Immature natural killer cell (primary cell): ENCODE measurements around the gene KDM7A. TPM values are rescaled to one million over a fixed set of nuclear protein-coding genes. Genes with fewer than 3 reads are reported as not detected.
A peak's percentile ranks its signal among the peaks of the same experiment; 100 is the strongest.

ENCODE experiments used
- DNase-seq, 3 donors: peaks; one replicate each; pipeline ENCODE4 v3.0.0; 2022; ENCODE audit warnings: mixed read lengths in 1 of 3
- H3K27ac Mint-ChIP-seq, 6 donors: one replicate each; pipeline ENCODE4 v1.8.0; 2020; ENCODE audit warnings: mixed read lengths in 6 of 6, mild to moderate bottlenecking in 5 of 6, inconsistent platforms in 4 of 6, moderate library complexity in 3 of 6
- H3K27me3 Mint-ChIP-seq, 3 donors: one replicate each; pipeline ENCODE4 v1.8.0; 2020 to 2021; ENCODE audit warnings: low read depth in 3 of 3, mild to moderate bottlenecking in 3 of 3, mixed read lengths in 3 of 3, moderate library complexity in 3 of 3, inconsistent platforms in 1 of 3
- H3K36me3 Mint-ChIP-seq, 3 donors: one replicate each; pipeline ENCODE4 v1.8.0; 2020; ENCODE audit warnings: mixed read lengths in 3 of 3, inconsistent platforms in 2 of 3, mild to moderate bottlenecking in 2 of 3
- H3K4me1 Mint-ChIP-seq, 2 donors: one replicate each; pipeline ENCODE4 v1.8.0; 2020; ENCODE audit warnings: inconsistent platforms in 2 of 2, mild to moderate bottlenecking in 2 of 2, mixed read lengths in 2 of 2, moderate library complexity in 1 of 2
- H3K4me3 Mint-ChIP-seq, 5 donors: one replicate each; pipeline ENCODE4 v1.8.0; 2020; ENCODE audit warnings: mild to moderate bottlenecking in 5 of 5, mixed read lengths in 5 of 5, inconsistent platforms in 3 of 5, moderate library complexity in 3 of 5
- H3K9me3 Mint-ChIP-seq, 6 donors: one replicate each; pipeline ENCODE4 v1.8.0; 2020; ENCODE audit warnings: mild to moderate bottlenecking in 6 of 6, mixed read lengths in 6 of 6, inconsistent platforms in 4 of 6, moderate library complexity in 3 of 6
- polyA plus RNA-seq, 3 donors: library from polyadenylated mRNA; unstranded; fragments of 300-500 nt; fragmentation: Illumina TruSeq; gene quantifications; one replicate each; pipeline ENCODE4 v1.2.3, GENCODE V29; 2021

KDM7A gene
- polyA plus RNA-seq, 3 donors from 2014 or later, result 3.0 to 4.7 (median 4.5) TPM

- Mint-ChIP-seq H3K4me1 (peaks cover 58 to 81% of the 10 kb centered on the region in 2 donors), H3K9me3 (no peaks in the 10 kb centered on the region), H3K27ac (peak overlapping the region; percentile 57 to 95 (median 87)), H3K4me3 (peak overlapping the region; percentile 90 to 95 (median 92)), H3K27me3 (peaks cover 2 to 9% (median 4%) of the 10 kb centered on the region in 3 donors), H3K36me3 (peaks cover 0 to 12% (median 5%) of the 10 kb centered on the region in 3 donors)
- DNase-seq, result no peak
Measured at GRCh38 chr7:140059273-140060242, 117.2 kb downstream of the KDM7A start.

GRCh38 chr7:140058517-140058916, 118.3 kb downstream of the KDM7A start:
- DNase-seq, result no peak
- Mint-ChIP-seq H3K9me3 (no peaks in the 10 kb centered on the region), H3K36me3 (peaks cover 0 to 14% (median 8%) of the 10 kb centered on the region in 3 donors), H3K4me1 (peaks cover 67 to 87% of the 10 kb centered on the region in 2 donors), H3K27me3 (peaks cover 2 to 9% (median 4%) of the 10 kb centered on the region in 3 donors), H3K4me3 (no peak overlapping the region), H3K27ac (peak overlapping the region in 1 of 6 donors; percentile 24)

GRCh38 chr7:140057143-140057535, 119.6 kb downstream of the KDM7A start:
- no peak for DNase-seq
- Mint-ChIP-seq H3K9me3 (no peaks in the 10 kb centered on the region), H3K27ac (peak overlapping the region in 2 of 6 donors; percentile 13 to 36), H3K4me3 (no peak overlapping the region), H3K36me3 (peaks cover 5 to 21% (median 17%) of the 10 kb centered on the region in 3 donors), H3K27me3 (peaks cover 2 to 7% (median 2%) of the 10 kb centered on the region in 3 donors), H3K4me1 (peaks cover 66 to 88% of the 10 kb centered on the region in 2 donors)

- peak overlapping the region in 1 of 6 donors; percentile 8 for H3K27ac Mint-ChIP-seq
- DNase-seq, result no peak
- H3K27me3 Mint-ChIP-seq, result peaks cover 0 to 6% (median 2%) of the 10 kb centered on the region in 3 donors
- H3K4me1 Mint-ChIP-seq, result peaks cover 63 to 83% of the 10 kb centered on the region in 2 donors
- H3K36me3 Mint-ChIP-seq, result peaks cover 7 to 25% (median 20%) of the 10 kb centered on the region in 3 donors
- H3K4me3 Mint-ChIP-seq, result no peak overlapping the region
- H3K9me3 Mint-ChIP-seq, result no peaks in the 10 kb centered on the region
Measured at GRCh38 chr7:140056431-140057142, 120.2 kb downstream of the KDM7A start.

GRCh38 chr7:140055833-140056232, 121.0 kb downstream of the KDM7A start:
- Mint-ChIP-seq H3K9me3 (no peaks in the 10 kb centered on the region), H3K4me3 (no peak overlapping the region), H3K27me3 (peaks cover 0 to 3% (median 2%) of the 10 kb centered on the region in 3 donors), H3K27ac (no peak overlapping the region), H3K36me3 (peaks cover 7 to 25% (median 20%) of the 10 kb centered on the region in 3 donors), H3K4me1 (peaks cover 55 to 77% of the 10 kb centered on the region in 2 donors)
- no peak for DNase-seq

GRCh38 chr7:140054751-140055150, 122.0 kb downstream of the KDM7A start:
- no peaks in the 10 kb centered on the region for H3K9me3 Mint-ChIP-seq
- peaks cover 0 to 3% (median under 1%) of the 10 kb centered on the region in 3 donors for H3K27me3 Mint-ChIP-seq
- DNase-seq, result no peak
- H3K27ac Mint-ChIP-seq, result peak overlapping the region; percentile 9 to 90 (median 68)
- H3K4me3 Mint-ChIP-seq, result no peak overlapping the region
- H3K4me1 Mint-ChIP-seq, result peaks cover 44 to 77% of the 10 kb centered on the region in 2 donors
- peaks cover 7 to 30% (median 20%) of the 10 kb centered on the region in 3 donors for H3K36me3 Mint-ChIP-seq

- no peak for DNase-seq
Measured at GRCh38 chr7:140053812-140054539, 122.8 kb downstream of the KDM7A start.

GRCh38 chr7:140051820-140052219, 125.0 kb downstream of the KDM7A start:
- H3K27ac Mint-ChIP-seq, result peak overlapping the region in 1 of 6 donors; percentile 26
- H3K9me3 Mint-ChIP-seq, result no peaks in the 10 kb centered on the region
- peaks cover 25 to 49% of the 10 kb centered on the region in 2 donors for H3K4me1 Mint-ChIP-seq
- peaks cover 1 to 2% (median 2%) of the 10 kb centered on the region in 3 donors for H3K27me3 Mint-ChIP-seq
- no peak for DNase-seq
- no peak overlapping the region for H3K4me3 Mint-ChIP-seq
- H3K36me3 Mint-ChIP-seq, result peaks cover 15 to 31% (median 17%) of the 10 kb centered on the region in 3 donors

More at GRCh38 chr7:140053812-140054539, 122.8 kb downstream of the KDM7A start:
- Mint-ChIP-seq H3K4me1 (peaks cover 37 to 71% of the 10 kb centered on the region in 2 donors), H3K4me3 (peak overlapping the region in 3 of 5 donors; percentile 3 to 39 (median 30)), H3K9me3 (no peaks in the 10 kb centered on the region), H3K27me3 (peaks cover 1 to 2% (median 1%) of the 10 kb centered on the region in 3 donors), H3K27ac (peak overlapping the region; percentile 54 to 90 (median 78)), H3K36me3 (peaks cover 7 to 31% (median 20%) of the 10 kb centered on the region in 3 donors)

- peaks cover 18 to 36% of the 10 kb centered on the region in 2 donors for H3K4me1 Mint-ChIP-seq
- peaks cover 24 to 33% (median 26%) of the 10 kb centered on the region in 3 donors for H3K36me3 Mint-ChIP-seq
- peak overlapping the region in 1 of 6 donors; percentile 1 for H3K27ac Mint-ChIP-seq
- peaks cover 1 to 2% (median 2%) of the 10 kb centered on the region in 3 donors for H3K27me3 Mint-ChIP-seq
- no peak for DNase-seq
- no peaks in the 10 kb centered on the region for H3K9me3 Mint-ChIP-seq
- H3K4me3 Mint-ChIP-seq, result no peak overlapping the region
Measured at GRCh38 chr7:140050100-140050499, 126.7 kb downstream of the KDM7A start.

- Mint-ChIP-seq H3K27ac (peak overlapping the region in 2 of 6 donors; percentile 1 to 65), H3K4me1 (peaks cover 13 to 30% of the 10 kb centered on the region in 2 donors), H3K36me3 (peaks cover 27 to 33% (median 29%) of the 10 kb centered on the region in 3 donors)
Measured at GRCh38 chr7:140049339-140050024, 127.3 kb downstream of the KDM7A start.

GRCh38 chr7:140048989-140049338, 127.8 kb downstream of the KDM7A start:
- H3K27me3 Mint-ChIP-seq, result peaks cover 1 to 2% (median 2%) of the 10 kb centered on the region in 3 donors
- H3K9me3 Mint-ChIP-seq, result no peaks in the 10 kb centered on the region
- peak overlapping the region in 1 of 6 donors; percentile 65 for H3K27ac Mint-ChIP-seq
- no peak overlapping the region for H3K4me3 Mint-ChIP-seq
- H3K36me3 Mint-ChIP-seq, result peaks cover 29 to 36% (median 32%) of the 10 kb centered on the region in 3 donors
- no peak for DNase-seq
- H3K4me1 Mint-ChIP-seq, result peaks cover 8 to 25% of the 10 kb centered on the region in 2 donors

More at GRCh38 chr7:140049339-140050024, 127.3 kb downstream of the KDM7A start:
- Mint-ChIP-seq H3K4me3 (no peak overlapping the region), H3K27me3 (peaks cover 1 to 2% (median 2%) of the 10 kb centered on the region in 3 donors), H3K9me3 (no peaks in the 10 kb centered on the region)
- no peak for DNase-seq

- peaks cover 27 to 36% (median 32%) of the 10 kb centered on the region in 3 donors for H3K36me3 Mint-ChIP-seq
- H3K27ac Mint-ChIP-seq, result peak overlapping the region in 2 of 6 donors; percentile 9 to 42
- peaks cover under 1 to 17% of the 10 kb centered on the region in 2 donors for H3K4me1 Mint-ChIP-seq
- H3K27me3 Mint-ChIP-seq, result peaks cover 1 to 2% (median 2%) of the 10 kb centered on the region in 3 donors
- DNase-seq, result no peak
- no peaks in the 10 kb centered on the region for H3K9me3 Mint-ChIP-seq
- H3K4me3 Mint-ChIP-seq, result no peak overlapping the region
Measured at GRCh38 chr7:140048138-140048537, 128.6 kb downstream of the KDM7A start.
